HCT116 (cell line): Measurements from ENCODE around the gene SRI. TPM values are rescaled to one million over a fixed set of nuclear protein-coding genes. Genes with fewer than 3 reads are reported as not detected.

ENCODE experiments used
- ATAC-seq: fragments of 200-7000 bp; cut with Tn5 transposase; 2 replicates; pipeline ENCODE4 v1.9.1; 2020; ENCODE audit warnings: mild to moderate bottlenecking, moderate library complexity
- BruUV-seq: library from RNA; stranded (reverse); fragments of 400-500 nt; replicated peaks from 2 replicates; lab custom pipeline; 2021; lab: Mats Ljungman, UMichigan
- CTCF ChIA-PET: fragments of 300-600 bp; sonication (Branson Sonifier 250); formaldehyde crosslinking; loops from one replicate; lab custom pipeline; 2021; ENCODE audit warnings: antibody characterized with exemption; lab: Charles Lee
- POLR2A ChIA-PET: fragments of 300-600, 350-600 bp; sonication (Branson Sonifier 250); formaldehyde crosslinking; loops from one replicate; lab custom pipeline; 2021; ENCODE audit warnings: antibody characterized with exemption; lab: Charles Lee
- RAD21 ChIA-PET, 2 experiments: fragments of 300-600 bp; sonication (Branson Sonifier 250); formaldehyde crosslinking; loops; one replicate each; lab custom pipeline; 2023; ENCODE audit warnings: low total read pairs in 2 of 2; ENCODE audit not compliant: uncharacterized antibody in 2 of 2, unreplicated experiment in 2 of 2, low non-redundant PET in 1 of 2; lab: Charles Lee
- DNase-seq: peaks from one replicate; pipeline ENCODE4 v3.0.0-alpha.2; 2010; ENCODE audit warnings: low read depth, low spot score
- H2AFZ ChIP-seq: fragments of 200-600 bp; shearing (Covaris generic), sonication (generic); 2 replicates; pipeline ENCODE4 v1.6.1; 2017; ENCODE audit warnings: low read depth, mixed run types, mixed read lengths, antibody characterized with exemption, low read length; ENCODE audit not compliant: poor library complexity, severe bottlenecking
- H3K27ac ChIP-seq: 2 replicates; pipeline ENCODE4 v1.5.1; 2012; ENCODE audit warnings: low read depth, low read length
- H3K27me3 ChIP-seq: fragments of 200-600 bp; sonication (generic); 2 replicates; pipeline ENCODE4 v1.6.1; 2016; ENCODE audit warnings: mixed run types, low read length, mixed read lengths; ENCODE audit not compliant: insufficient read depth
- H3K36me3 ChIP-seq, 2 experiments: fragments of 200-500 bp in 1 of 2; fragments of 200-600 bp in 1 of 2; sonication (Bioruptor generic) in 1 of 2; sonication (generic) in 1 of 2; 2 replicates each; pipeline versions ENCODE4 v1.5.1 to v1.6.1; 2014 to 2016; ENCODE audit warnings: low read length in 2 of 2, inconsistent platforms in 1 of 2, mixed read lengths in 1 of 2, mixed run types in 1 of 2; ENCODE audit not compliant: insufficient read depth in 2 of 2, control insufficient read depth in 1 of 2
- H3K4me1 ChIP-seq, 2 experiments: fragments of 200-600 bp in 1 of 2; sonication (generic) in 1 of 2; 2 replicates each; pipeline versions ENCODE4 v1.5.1 to v1.6.1; 2012 to 2017; ENCODE audit warnings: low read length in 2 of 2, inconsistent platforms in 1 of 2, mild to moderate bottlenecking in 1 of 2, mixed read lengths in 1 of 2, mixed run types in 1 of 2, moderate library complexity in 1 of 2; ENCODE audit not compliant: insufficient read depth in 2 of 2, control insufficient read depth in 1 of 2
- H3K4me2 ChIP-seq: fragments of 200-600 bp; sonication (generic); 2 replicates; pipeline ENCODE4 v1.6.1; 2017; ENCODE audit warnings: mixed run types, low read length, mixed read lengths
- H3K4me3 ChIP-seq, 2 experiments: fragments of 200-600 bp in 1 of 2; sonication (generic) in 1 of 2; replicated peaks in 1 of 2; 2 replicates each; pipeline ENCODE4 v1.5.1; 2011 to 2016; ENCODE audit warnings: low read length in 2 of 2, control low read depth in 1 of 2, low read depth in 1 of 2, mild to moderate bottlenecking in 1 of 2, mixed read lengths in 1 of 2, mixed run types in 1 of 2
- H3K79me2 ChIP-seq: fragments of 200-600 bp; sonication (generic); 2 replicates; pipeline ENCODE4 v1.6.1; 2017; ENCODE audit warnings: mild to moderate bottlenecking, mixed run types, low read length, moderate library complexity, mixed read lengths; ENCODE audit not compliant: insufficient read depth
- H3K9ac ChIP-seq: fragments of 200-600 bp; sonication (generic); 2 replicates; pipeline ENCODE4 v1.6.1; 2016; ENCODE audit warnings: low read length, mixed read lengths
- H3K9me2 ChIP-seq: fragments of 200-600 bp; sonication (generic), shearing (Covaris generic); 2 replicates; pipeline ENCODE4 v1.6.1; 2017; ENCODE audit warnings: mixed run types, mild to moderate bottlenecking, moderate library complexity; ENCODE audit not compliant: insufficient read depth
- H3K9me3 ChIP-seq, 2 experiments: fragments of 200-500 bp in 1 of 2; fragments of 200-600 bp in 1 of 2; sonication (Bioruptor generic) in 1 of 2; sonication (generic) in 1 of 2; 2 replicates each; pipeline ENCODE4 v1.6.1; 2014 to 2017; ENCODE audit warnings: low read length in 2 of 2, mixed read lengths in 2 of 2, inconsistent platforms in 1 of 2, low read depth in 1 of 2, mild to moderate bottlenecking in 1 of 2, mixed run types in 1 of 2, moderate library complexity in 1 of 2; ENCODE audit not compliant: control insufficient read depth in 1 of 2, insufficient read depth in 1 of 2
- H4K20me1 ChIP-seq: fragments of 200-600 bp; sonication (generic), shearing (Covaris generic); 2 replicates; pipeline ENCODE4 v1.6.1; 2017; ENCODE audit warnings: mixed run types, mild to moderate bottlenecking, moderate library complexity; ENCODE audit not compliant: insufficient read depth
- EZH2 ChIP-seq: fragments of 200-600 bp; sonication (generic); IDR thresholded peaks from 2 replicates; pipeline ENCODE4 v1.6.1; 2017; ENCODE audit warnings: antibody characterized with exemption, mixed run types
- RAD21 ChIP-seq: IDR thresholded peaks from 2 replicates; pipeline ENCODE4 v1.6.1; 2012; ENCODE audit warnings: low read depth, mild to moderate bottlenecking
- REST ChIP-seq: IDR thresholded peaks from 2 replicates; pipeline ENCODE4 v1.6.1; 2012; ENCODE audit warnings: low read depth
- SIN3A ChIP-seq: IDR thresholded peaks from 2 replicates; pipeline ENCODE4 v1.6.1; 2012; ENCODE audit warnings: low read depth
- SRF ChIP-seq: IDR thresholded peaks from 2 replicates; pipeline ENCODE4 v1.6.1; 2012; ENCODE audit warnings: low read depth
- TCF7L2 ChIP-seq: IDR thresholded peaks from 2 replicates; pipeline ENCODE4 v1.7.0; 2011; ENCODE audit warnings: borderline replicate concordance, inconsistent platforms; ENCODE audit not compliant: insufficient read depth, insufficient read length; ENCODE audit errors: extremely low read depth
- ZBTB33 ChIP-seq: IDR thresholded peaks from 2 replicates; pipeline ENCODE4 v1.6.1; 2011; ENCODE audit warnings: mild to moderate bottlenecking, low read length, moderate library complexity; ENCODE audit not compliant: insufficient replicate concordance; ENCODE audit errors: extremely low read depth
- ZNF274 ChIP-seq: fragments of 200-500 bp; sonication (Bioruptor generic); IDR thresholded peaks from 2 replicates; pipeline ENCODE4 v1.6.1; 2014; ENCODE audit warnings: mild to moderate bottlenecking, low read depth, low read length, inconsistent platforms
- intact Hi-C: fragments of 100-400 bp; cut with micrococcal nuclease; formaldehyde crosslinking; loops from 2 replicates; pipeline ENCODE4 v1.10.0; 2022
- total RNA-seq: library from RNA; stranded (reverse); gene quantifications from one replicate; pipeline ENCODE4 v1.2.1, GENCODE V29; 2021; ENCODE audit not compliant: unreplicated experiment

SRI gene
- total RNA-seq, 1 experiment from 2014 or later, result 114 TPM

- TF ChIP-seq REST (no peak), ZNF274 (no peak), SIN3A (no peak), ZBTB33 (no peak), EZH2 (no peak), SRF (no peak)
These were observed 4.9 kb upstream of the SRI start (continued) for GRCh38 chr7:88224601-88225275.

DNA sequence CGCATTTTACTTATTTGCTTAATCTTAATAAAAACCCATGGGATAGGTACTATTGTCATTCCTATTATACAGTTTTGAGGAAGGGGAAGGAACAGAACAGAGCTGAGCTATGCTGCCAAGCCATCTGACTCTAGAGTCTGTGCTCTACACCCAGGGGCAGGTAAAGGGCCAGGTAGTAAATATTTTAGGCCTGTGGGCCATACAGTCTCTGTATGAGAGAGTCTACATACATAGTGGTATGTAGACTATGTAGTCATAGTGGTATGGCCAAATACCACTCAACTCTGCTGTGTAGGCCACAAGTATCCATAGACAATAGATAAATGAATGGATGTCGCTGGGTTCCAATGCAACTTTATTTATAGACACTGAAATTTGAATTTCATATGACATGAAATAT lies 3.4 kb upstream of the SRI start:
- no peaks in the 10 kb centered on the region for H4K20me1 ChIP-seq
- no peak overlapping the region for H3K9ac ChIP-seq
- H3K9me3 ChIP-seq, result no peaks in the 10 kb centered on the region
- H3K27ac ChIP-seq, result no peak overlapping the region
- TF ChIP-seq TCF7L2 (no peak), RAD21 (no peak)
- TF ChIP-seq, all 23 proteins: peak for 0
- DNase-seq (no peak), ATAC-seq (no peak)
- Histone ChIP-seq H3K4me3 (no peak overlapping the region), H2AFZ (no peak overlapping the region), H3K9me2 (no peaks in the 10 kb centered on the region), H3K4me2 (no peak overlapping the region), H3K36me3 (no peaks in the 10 kb centered on the region), H3K4me1 (peaks cover 26 to 58% of the 10 kb centered on the region in 2 experiments), H3K27me3 (no peaks in the 10 kb centered on the region), H3K79me2 (peaks cover 12% of the 10 kb centered on the region)
- CTCF ChIA-PET, result no interaction called here
- RAD21 ChIA-PET, result no interaction called here
- POLR2A ChIA-PET, result no interaction called here
- intact Hi-C loops, result no loop called here
- BruUV-seq, result no TSS peak
